T-helper 1 cell treated with Interleukin-12 subunit alpha and Interleukin-12 subunit beta and Interleukin-4 antibody, amounts not matched to agents 30 ng/mL and 1 ng/mL, for 36 hours (primary cell): ENCODE results near the gene MUC5B. TPM values are rescaled to one million over a fixed set of nuclear protein-coding genes. Genes with fewer than 3 reads are reported as not detected.
"Not testable (repeated sequence)": the region's sequence is repeated elsewhere in the genome, so short reads cannot be mapped to it uniquely, and the experiment has no call there.

Experiments used
- intact Hi-C: fragments of 100-400 bp; cut with micrococcal nuclease; formaldehyde crosslinking; loops from one replicate; pipeline ENCODE4 v1.15.1; 2024
- total RNA-seq: library from RNA; stranded (reverse); gene quantifications from 2 replicates; pipeline ENCODE4 v1.2.3, GENCODE V29; 2022

MUC5B gene
- total RNA-seq, 1 donor from 2014 or later, result not detected

DNA sequence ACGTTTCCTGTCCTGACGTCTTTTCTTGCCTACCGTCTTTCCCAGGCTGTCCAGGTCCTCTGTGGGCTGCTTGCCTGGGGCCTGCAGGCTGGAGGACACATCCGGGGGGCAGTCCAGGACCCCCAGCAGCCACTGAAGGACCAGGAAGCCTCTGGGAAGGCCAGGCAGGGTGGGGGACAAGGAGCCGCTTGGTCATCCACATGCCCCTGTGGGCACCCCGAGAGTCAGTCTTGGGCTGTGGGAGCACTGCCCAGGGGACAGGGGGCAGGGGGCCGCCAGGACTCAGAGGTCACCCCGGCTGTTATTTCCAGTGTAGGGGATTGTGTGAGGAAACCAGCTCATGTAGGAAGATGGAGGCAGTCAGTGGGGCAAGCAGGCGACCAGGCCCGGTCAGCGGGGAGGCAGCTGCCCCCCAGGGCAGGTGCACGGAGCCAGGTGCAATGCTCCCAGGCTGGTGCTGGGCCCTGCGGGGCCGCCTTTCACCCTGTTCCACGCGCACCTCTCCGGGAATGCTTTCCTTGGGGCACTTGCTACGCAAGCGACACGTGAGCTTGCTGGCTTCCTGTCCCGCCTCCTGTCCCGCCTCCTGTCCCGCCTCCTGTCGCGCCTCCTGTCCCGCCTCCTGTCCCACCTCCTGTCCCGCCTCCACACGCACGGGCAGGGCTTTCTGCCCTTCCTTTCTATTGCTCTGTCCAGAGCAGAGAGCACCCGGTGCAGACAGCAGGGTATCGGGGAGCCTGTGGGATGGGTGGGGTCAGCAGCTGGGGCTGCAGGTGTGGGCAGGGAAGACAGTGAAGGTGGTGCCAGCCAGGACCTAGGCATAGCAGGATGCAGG lies 39.5 kb downstream of the MUC5B start:
- intact Hi-C loops, result loop anchor here (1.0 to 5.0 kb wide), 3 partner anchors 74 to 500 kb away; partner anchors contain the start of genes CHID1 and CTSD

DNA sequence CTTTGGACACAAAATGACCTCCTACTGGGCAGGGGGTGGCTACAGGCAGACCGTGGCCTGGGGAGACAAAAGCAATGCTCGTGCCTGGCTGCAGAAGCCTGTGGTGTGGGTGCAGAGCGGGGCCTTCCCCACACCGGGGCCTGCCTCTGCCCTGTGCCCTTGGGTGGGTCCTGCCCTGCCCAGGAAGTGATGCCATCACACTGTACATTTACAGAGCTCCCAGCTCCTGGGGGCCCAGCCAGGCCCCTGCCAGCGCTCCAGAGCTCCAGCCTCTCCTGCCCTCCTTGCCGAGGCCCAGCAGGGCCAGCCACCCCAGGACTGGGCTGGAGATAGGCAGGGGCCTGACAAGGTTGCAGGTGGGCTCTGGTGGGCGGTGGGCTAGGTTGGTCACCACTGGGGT lies 40.1 kb downstream of the MUC5B start:
- intact Hi-C loops, result loop anchor here (2.0 to 5.0 kb wide), 2 partner anchors 351 to 500 kb away; partner anchors contain the start of genes CHID1 and CTSD

DNA sequence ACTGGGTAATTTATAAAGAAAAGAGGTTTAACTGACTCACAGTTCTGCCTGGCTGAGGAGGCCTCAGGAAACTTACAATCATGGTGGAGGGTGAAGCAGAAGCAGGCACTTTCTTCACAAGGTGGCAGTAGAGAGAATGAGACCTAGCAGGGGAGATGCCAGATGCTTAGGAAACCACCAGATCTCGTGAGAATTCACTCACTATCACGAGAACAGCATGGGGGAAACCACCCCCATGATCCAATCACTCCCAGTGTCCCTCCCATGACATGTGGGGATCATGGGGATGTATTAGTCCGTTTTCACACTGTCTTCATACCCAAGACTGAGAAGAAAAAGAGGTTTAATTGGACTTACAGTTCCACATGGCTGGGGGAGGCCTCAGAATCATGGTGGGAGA lies 41.6 kb downstream of the MUC5B start:
- intact Hi-C loops, result loop anchor here (1.0 to 5.0 kb wide), 2 partner anchors 45 to 352 kb away; partner anchors contain the start of genes CHID1 and TOLLIP

DNA sequence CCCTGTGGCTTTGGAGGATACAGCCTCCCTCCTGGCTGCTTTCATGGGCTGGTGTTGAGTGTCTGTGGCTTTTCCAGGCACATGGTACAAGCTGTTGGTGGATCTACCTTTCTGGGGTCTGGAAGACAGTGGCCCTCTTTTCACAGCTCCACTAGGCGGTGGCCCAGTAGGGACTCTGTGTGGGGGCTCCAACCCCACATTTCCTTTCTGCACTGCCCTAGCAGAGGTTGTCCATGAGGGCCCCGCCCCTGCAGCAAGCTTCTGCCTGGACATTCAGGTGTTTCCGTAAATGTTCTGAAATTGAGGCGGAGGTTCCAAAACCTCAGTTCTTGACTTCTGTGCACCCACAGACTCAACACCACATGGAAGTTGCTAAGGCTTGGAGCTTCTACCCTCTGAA lies 42.6 kb downstream of the MUC5B start:
- intact Hi-C loops, result not testable (repeated sequence)

DNA sequence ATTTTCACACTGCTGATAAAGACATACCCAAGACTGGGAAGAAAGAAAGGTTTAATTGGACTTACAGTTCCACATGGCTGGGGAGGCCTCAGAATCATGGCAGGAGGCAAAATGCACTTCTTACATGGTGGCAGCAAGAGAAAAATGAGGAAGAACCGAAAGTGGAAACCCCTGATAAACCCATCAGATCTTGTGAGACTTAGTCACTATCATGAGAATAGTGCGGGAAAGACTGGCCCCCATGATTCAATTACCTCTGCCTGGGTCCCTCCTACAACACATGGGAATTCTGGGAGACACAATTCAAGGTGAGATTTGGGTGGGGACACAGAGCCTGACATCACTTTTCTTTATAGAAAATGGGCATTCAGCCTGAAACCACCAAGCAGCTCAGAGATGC lies 44.1 kb downstream of the MUC5B start:
- intact Hi-C loops, result not testable (repeated sequence)

DNA sequence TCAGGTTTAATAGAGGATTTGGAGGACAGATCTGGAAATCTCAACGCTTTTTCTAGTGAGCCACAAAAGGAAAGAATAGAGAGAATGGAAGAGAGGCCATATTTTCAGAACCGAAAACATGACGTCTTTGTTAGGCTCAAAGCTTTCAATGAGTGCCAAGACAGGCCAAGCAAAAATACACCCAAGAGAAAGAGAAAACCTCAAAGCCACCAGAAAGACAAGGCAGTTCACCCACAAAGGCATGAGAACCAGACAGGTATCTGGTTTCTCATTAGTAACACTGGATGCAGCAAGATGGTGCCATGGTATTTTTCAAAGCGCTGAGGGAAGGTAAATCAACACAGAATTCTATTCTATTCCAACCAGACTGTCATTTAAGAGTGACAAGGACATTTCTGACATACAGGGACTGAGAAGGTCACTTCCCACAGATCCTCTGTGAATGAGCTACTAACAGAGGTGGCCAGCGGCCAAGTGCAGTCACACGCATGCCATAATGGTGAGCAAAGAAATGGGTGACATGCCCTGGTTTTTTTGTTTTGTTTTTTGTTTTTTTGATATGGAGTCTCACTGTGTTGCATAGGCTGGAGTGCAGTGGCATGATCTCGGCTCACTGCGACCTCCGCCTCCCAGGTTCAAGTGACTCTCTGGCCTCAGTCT lies 44.7 kb downstream of the MUC5B start:
- intact Hi-C loops, result no loop called here

DNA sequence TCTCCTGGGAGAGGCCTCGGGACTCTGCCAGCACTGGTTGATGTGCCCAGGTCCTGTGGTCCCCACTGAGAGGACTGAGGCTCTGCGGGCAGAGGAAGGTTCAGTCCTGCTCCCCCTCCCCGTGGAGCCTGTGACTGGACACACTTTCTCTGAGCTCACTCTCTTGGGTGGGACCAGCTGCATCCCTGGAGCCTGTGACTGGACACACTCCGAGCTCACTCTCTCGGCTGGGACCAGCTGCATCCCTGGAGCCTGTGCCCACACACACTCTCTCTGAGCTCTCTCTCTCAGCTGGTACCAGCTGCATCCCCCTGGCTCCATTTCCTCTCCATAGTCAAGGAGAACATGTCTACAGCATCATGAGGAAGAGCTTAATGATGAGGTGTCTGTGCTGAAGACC lies 47.1 kb downstream of the MUC5B start:
- intact Hi-C loops, result no loop called here

DNA sequence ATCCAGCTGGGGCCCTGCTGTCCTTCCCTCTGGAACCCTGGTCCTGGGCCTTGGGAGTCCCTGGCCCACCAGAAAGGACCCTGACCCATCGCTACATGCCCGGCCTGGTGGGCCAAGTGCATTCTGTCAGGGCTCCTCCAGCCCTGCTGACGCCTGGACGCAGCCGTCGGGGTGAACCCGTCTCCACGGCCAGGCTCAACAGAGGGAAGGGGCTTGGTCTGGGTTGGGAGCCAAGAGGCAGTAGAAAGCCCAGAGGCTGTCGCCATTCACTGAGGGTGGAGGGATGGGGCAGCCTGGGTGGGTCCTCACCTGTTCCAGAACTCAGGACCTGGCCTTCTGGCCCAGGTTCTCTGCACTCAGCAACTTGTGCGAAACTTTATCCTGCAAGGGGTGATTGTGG lies 47.6 kb downstream of the MUC5B start:
- intact Hi-C loops, result no loop called here

DNA sequence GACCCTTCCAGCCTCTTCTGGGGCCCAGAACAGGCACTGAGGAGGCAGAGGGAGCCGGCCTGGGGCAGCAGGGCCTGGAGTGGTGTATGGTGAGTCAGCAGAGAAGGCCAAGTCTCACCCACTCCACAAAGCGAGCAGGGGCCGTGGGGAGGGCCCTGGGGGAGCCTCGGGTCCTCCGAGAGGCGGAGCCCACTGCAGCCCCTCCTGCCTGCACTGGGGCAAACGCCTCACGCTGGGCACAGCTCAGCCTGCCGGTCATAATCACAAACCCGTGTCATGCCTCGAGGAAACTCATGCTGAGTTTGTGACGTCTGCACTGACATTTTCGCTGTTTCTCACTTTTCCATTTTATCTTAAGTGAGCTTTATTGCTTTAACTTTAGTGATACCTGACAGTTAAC lies 48.1 kb downstream of the MUC5B start:
- intact Hi-C loops, result no loop called here

DNA sequence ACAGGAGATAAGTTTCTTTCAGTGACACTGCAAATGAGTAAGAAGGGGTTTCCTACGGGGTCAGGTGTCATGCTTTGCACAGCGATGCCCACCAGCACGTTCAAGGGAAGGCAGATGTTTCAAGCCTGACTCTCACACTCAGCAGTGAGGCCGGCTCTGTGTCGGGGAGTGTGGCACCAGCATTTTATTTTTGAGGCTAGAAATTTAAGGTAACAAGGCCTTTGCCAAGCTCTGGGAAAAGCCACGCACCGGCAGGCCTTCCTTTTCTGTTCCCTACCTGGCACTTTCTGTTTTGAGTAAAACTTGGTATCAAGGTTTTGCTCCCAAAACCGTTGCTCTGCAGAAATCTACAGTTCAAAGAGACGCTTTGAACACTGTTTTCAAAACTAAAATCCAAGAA lies 48.5 kb downstream of the MUC5B start:
- intact Hi-C loops, result no loop called here

DNA sequence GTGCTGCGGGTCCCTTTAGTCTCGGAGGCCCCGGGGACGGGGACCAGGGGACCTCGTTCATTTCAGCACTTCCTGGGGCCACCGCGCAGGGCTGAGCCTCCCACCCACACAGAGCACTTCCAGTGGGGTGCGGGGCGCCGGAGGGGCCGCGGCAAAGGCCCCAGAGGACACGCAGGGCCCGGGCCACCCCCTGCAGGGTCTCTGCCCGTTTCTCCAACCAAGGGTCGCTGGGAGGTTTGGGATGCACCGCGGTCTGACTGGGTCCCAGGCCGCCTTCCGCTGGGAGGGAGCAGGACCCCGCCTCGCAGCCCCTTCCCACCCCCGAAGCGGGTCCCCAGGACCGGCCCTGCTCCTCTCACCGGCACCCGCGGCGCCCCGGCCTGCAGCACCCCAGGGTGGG lies 49.1 kb downstream of the MUC5B start:
- intact Hi-C loops, result no loop called here

DNA sequence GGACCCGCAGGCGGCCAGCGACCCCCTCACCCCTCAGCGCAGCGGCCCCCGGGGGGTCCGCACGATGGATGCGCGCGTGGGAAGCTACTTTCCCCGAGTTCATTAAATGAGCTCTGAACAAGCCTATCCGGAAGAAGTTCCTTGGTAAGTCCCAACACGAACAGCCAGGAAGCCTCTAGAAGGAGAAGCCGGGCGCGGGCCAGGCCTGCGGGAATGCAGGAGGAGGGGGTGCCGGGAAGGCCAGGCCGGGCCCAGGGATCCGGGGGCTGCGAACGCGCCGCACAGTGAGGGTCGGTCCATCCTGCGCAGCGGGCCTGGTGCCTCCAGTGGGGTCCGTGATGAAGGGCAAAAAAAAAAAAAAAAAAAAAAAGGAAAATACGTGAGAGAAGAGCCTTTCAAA lies 49.7 kb downstream of the MUC5B start:
- intact Hi-C loops, result no loop called here

DNA sequence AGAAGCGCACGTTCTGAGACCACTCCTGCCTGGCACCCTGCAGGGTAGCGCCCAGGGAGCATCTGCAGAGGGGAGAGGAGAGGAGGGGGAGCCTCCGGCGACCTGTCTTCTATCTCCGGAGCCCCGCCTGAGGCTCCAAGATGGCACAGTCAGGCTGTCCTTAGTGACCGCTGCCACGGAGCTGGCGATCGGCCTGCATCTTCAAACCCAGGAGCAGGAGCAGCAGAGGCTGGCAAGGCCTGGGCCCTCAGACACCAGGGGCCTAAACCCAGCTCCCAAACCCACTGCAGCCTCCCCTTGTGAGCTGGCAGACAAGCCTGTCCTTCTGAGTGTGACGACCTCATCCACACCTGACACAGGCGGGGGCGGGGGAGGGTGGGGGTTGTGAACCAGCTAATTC lies 51.6 kb downstream of the MUC5B start:
- intact Hi-C loops, result no loop called here

DNA sequence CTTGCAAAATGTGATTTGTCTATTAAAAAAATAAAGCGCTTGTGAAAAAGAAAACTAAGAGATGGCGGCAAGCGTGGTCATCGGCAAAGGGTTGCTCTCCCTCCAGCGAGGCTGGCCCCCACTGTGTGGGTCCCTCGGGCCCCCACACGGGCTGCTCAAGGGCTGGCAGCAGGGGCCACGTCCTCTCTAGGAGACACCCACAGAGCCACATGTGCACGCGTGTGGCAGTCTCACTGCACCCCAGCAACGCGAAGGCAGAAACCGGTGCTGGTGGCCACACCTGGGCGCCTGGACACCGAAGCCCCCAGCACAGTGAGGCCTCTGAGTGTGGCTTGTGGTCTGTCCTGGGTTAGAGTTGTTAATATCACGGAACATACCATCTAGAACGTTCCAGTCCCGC lies 52.2 kb downstream of the MUC5B start:
- intact Hi-C loops, result no loop called here

DNA sequence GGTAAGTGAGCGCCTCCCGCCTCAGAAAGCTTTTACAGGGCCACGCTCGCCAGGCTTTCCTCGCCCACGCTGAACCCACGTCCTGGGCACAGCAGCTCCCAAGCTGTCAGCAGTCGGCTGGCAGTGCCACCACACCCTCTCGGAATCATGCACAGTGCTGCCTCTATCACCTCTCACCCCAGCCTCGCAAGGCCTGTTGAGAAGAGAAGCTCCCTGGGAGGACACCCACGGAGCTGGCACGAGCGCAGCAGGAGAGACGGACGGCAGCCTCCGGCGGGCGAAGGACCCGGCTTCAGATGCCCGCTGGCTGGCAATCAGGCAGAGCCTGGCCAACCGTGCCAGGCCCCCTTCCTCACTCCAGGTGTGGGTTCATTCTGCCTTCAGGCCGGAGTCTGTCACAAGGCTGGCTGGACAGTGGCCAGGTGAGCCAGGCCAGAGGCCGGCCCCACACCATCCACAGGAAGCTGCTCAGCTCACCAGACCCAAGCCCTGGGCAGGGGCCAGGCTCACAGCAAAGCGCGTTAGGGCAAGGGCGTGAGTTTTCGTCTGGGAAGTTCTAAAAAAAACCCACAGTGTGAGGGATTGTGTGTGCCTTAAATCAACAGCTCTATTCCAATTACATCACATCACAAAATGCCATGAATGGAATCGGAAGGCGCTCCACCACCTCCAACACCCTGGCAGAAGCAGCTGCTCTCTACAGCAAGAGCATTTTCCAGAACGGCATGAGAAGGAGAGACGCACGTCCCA lies 53.4 kb downstream of the MUC5B start:
- intact Hi-C loops, result no loop called here

DNA sequence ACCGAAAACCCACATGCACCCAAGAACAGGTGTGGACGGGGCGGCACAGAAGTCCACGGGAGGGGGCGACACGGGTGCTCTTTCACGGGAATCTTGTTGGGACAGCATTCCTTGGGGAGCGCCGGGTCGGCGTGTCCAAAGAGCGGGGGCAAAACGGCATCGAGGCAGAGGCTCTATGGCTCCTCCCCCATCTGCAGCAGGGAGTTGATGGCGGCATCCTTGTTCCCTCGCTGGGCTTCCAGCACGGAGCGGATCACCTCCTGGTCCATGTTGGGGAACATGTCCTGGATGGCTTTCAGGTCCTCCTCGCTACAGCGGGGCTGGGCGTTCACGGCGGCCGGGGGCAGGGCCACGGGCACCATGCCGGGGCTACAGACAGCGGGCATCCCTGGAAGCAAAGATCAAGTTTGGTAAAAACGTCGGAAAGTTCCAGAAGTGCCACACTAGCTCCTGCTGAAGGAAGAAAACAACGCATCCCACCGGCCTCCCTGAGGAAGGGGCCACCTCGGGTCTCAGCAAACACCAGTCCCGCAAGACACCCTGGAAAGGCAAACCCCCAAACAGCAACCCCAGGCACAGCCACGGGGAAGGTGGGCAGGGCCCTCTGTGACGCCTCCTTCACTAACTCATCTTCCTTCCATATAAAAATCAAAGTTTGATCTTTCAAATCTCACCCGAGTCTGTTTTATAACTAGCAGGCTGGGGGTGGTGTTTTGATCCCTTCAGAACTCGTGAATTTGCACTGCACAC lies 54.2 kb downstream of the MUC5B start:
- intact Hi-C loops, result no loop called here

DNA sequence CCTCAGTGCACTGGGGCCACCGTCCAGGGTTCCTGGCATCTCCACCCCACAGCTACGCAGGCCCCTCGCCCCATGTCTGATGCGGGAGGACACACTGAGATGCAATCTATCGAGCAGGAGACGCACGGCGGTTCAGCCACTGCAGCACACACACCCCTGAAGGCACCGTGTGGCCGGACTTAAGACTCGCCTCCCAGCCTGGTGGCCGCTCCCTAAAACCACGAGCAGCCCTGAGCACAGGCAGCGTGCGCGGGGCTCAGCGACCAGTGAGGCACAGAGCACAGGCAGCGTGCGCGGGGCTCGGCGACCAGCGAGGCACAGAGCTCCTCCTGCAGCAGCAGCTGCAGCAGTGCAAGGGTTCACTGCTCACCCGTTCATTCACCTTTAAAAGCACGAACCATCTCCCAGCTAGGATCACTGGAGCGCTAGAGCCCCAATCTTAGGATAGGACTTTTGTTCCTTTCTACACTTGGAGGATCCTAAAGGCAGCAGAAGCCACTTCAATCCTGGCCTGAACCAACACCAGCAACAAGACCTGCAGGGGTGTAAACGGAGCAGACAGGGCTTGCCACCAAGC lies 55.2 kb downstream of the MUC5B start:
- intact Hi-C loops, result no loop called here

DNA sequence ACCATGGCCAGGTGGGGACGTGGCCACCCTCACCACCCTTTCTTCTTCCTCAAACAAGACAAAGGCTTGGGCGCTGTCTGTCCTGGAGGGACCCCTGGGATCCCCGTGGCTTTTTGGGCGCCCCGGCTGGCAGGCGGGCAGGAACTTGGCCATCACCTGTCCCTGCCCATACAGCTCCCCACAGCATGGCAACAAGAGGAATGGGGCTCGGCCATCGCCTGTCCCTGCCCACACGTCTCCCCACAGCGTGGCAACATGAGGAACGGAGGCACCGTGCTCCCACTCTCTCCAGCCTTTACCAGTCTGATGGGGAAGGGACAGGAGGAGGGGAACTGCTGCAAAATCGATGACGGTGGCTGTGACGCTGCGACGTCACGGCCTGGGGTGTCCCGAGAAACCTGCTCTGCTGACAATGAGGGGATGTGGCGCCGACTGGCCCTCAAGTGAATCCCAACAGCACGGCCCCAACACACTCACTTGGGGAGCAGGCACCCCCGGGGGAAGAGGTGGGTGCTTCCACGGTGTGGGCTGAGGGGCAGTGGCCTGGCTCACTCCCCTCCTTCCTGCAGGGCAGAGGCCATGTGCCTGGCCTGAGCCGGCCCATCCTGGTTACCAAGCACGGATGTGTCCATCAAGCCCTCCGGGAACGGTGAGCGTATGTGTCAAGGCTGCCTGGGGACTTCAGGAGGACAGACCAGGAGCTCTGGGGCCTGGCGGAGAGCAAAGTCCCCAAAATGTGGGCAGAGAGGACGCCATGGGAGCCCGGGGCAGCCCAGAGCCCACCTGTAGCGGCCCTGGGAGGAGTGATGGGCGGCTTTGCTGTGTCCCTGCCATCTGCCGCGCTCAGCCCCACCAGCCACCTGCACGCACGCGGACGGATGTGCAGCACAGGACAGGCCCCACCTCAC lies 56.2 kb downstream of the MUC5B start:
- intact Hi-C loops, result no loop called here

DNA sequence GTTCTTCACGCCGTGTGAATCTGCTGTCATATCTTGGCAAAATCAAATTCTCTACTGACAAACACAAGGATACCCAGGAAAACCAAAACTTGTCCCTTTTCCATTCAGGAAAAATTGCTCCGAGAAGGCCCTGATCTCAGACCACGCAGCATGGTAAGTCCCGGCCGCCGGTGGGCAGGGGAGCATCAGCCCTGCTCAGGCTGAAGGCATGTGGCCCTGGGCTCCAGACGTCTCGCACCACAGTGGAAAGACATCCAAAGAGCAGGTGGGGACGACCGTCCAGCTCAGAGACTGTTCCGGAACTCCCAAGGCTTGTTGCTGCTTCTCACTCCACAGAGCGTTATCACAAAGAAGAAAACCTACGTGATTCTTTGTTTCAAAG lies 56.8 kb downstream of the MUC5B start:
- intact Hi-C loops, result no loop called here
